ENCODE data around the gene TMEM204. TPM values are rescaled to one million over a fixed set of nuclear protein-coding genes. Genes with fewer than 3 reads are reported as not detected.

TMEM204 gene
- polyA plus RNA-seq, 2 of the 4 experiments (the other 2 are of a cell fraction): not detected

DNA sequence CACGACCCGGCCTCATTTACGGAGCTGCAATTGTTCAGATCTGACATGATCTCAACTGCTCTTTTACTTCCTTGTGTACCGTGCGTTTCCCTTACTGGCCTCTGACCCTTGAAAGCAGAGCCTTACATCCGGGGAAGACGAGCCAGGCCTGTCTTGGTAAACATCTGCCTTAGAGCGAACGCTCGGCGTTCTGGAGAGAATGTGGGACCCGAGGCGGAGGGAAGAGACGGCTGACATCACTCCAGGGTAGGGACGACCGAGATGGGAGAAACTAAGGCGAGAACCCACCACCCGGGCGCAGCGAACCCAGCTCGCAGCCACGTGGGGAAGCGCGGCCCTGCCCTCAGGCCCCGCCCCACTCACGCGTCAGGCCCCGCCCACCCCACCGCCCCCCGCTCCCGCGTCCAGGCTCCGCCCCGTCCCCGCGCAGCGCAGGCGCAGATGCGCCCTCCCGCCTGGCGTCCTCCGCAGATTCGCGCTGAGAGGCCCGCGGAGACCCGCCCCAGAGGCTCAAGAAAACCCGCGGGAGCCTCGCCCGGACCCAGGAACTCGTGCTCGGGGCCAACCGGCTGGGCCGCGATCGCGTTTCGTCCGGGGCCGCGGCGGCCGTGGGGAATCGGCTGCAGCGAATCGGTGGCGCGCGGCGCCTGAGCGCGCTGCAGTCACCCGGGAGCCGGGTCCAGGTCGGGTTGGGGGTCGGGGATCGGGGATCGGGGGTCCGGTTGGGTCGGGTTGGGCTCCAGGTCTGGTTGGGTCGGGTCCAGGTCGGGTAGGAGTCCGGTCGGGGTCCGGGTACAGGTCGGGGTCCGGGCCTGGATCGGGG lies 40.3 kb upstream of the TMEM204 start, which contains the start of gene TELO2 (continued):
- TF ChIP-seq HOXB5 (CRISPR knock-in tag; IDR thresholded peaks at IDR 0.05) (no peak), NPAS2 (CRISPR knock-in tag; IDR thresholded peaks at IDR 0.05; ENCODE audit: borderline replicate concordance) (no peak), GATA3 (IDR thresholded peaks at IDR 0.05; ENCODE audit: borderline replicate concordance) (no peak), BHLHE40 (IDR thresholded peaks at IDR 0.05; ENCODE audit: low read depth, low read length) (no peak), ZC3H11A (IDR thresholded peaks at IDR 0.05) (no peak)
- TF ChIP-seq, protein P1, sequence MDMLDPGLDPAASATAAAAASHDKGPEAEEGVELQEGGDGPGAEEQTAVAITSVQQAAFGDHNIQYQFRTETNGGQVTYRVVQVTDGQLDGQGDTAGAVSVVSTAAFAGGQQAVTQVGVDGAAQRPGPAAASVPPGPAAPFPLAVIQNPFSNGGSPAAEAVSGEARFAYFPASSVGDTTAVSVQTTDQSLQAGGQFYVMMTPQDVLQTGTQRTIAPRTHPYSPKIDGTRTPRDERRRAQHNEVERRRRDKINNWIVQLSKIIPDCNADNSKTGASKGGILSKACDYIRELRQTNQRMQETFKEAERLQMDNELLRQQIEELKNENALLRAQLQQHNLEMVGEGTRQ (IDR thresholded peaks at IDR 0.05): peak; percentile 49
- TF ChIP-seq, protein P2, sequence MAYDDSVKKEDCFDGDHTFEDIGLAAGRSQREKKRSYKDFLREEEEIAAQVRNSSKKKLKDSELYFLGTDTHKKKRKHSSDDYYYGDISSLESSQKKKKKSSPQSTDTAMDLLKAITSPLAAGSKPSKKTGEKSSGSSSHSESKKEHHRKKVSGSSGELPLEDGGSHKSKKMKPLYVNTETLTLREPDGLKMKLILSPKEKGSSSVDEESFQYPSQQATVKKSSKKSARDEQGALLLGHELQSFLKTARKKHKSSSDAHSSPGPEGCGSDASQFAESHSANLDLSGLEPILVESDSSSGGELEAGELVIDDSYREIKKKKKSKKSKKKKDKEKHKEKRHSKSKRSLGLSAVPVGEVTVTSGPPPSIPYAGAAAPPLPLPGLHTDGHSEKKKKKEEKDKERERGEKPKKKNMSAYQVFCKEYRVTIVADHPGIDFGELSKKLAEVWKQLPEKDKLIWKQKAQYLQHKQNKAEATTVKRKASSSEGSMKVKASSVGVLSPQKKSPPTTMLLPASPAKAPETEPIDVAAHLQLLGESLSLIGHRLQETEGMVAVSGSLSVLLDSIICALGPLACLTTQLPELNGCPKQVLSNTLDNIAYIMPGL (CRISPR knock-in tag; IDR thresholded peaks at IDR 0.05; ENCODE audit: borderline replicate concordance): no peak
- TF ChIP-seq, protein P3, sequence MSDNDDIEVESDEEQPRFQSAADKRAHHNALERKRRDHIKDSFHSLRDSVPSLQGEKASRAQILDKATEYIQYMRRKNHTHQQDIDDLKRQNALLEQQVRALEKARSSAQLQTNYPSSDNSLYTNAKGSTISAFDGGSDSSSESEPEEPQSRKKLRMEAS (IDR thresholded peaks at IDR 0.05): peak; percentile 99

DNA sequence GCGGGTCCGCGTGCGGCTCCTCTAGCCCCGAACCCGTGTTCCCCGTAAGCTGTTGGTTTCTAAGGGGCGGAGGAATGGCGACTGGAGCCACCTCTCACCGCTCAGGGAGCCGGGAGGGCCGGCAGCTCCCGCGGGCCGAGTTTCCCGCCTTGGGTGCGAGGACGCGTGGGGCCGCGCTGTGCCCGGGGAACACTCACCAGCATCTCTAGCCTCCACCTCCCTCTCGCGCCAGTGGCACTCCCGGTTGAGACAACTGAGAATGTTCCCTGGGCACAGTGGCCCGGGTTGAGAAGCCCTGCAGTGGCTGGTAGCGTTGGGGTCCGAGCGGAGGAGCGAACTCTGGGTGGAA lies 39.7 kb upstream of the TMEM204 start:
- ChIA-PET POLR2A (interaction anchor here (0.5 to 1.5 kb wide), 3 partner anchors 16 to 212 kb away, joined by 3 to 4 read pairs (median 3); partner anchors contain the start of gene MAPK8IP3), CTCF (interaction anchor here (1.1 to 1.4 kb wide), 3 partner anchors 10 to 65 kb away, joined by 3 read pairs; no protein-coding TSS in a partner anchor)
- FAIRE-seq (no peak), ATAC-seq (peak; percentile 33 to 56), DNase-seq (ENCODE audit: low read depth in 1 of 2, low spot score in 1 of 2) (peak in 1 of 2 experiments; percentile 24)
- Histone ChIP-seq H3K9me3 (no peaks in the 10 kb centered on the region), H3K4me3 (peak overlapping the region; percentile 84), H3K27ac (peak overlapping the region; percentile 92 to 99), H3K4me2 (peak overlapping the region; percentile 91), H3K4me1 (peaks cover 15% of the 10 kb centered on the region)
- TF ChIP-seq, protein P4, sequence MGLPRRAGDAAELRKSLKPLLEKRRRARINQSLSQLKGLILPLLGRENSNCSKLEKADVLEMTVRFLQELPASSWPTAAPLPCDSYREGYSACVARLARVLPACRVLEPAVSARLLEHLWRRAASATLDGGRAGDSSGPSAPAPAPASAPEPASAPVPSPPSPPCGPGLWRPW (IDR thresholded peaks at IDR 0.05): no peak
- TF ChIP-seq ZC3H11A (IDR thresholded peaks at IDR 0.05): no peak
- TF ChIP-seq, protein P5, sequence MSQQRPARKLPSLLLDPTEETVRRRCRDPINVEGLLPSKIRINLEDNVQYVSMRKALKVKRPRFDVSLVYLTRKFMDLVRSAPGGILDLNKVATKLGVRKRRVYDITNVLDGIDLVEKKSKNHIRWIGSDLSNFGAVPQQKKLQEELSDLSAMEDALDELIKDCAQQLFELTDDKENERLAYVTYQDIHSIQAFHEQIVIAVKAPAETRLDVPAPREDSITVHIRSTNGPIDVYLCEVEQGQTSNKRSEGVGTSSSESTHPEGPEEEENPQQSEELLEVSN (IDR thresholded peaks at IDR 0.05; ENCODE audit: borderline replicate concordance, low read depth): 0 out of 2 replicates have a peak, but pooled peaks have one; percentile 54
- no CpG with 5 or more reads among the region's 30 CpGs for WGBS (ENCODE audit: missing lambda C conversion rate)

DNA sequence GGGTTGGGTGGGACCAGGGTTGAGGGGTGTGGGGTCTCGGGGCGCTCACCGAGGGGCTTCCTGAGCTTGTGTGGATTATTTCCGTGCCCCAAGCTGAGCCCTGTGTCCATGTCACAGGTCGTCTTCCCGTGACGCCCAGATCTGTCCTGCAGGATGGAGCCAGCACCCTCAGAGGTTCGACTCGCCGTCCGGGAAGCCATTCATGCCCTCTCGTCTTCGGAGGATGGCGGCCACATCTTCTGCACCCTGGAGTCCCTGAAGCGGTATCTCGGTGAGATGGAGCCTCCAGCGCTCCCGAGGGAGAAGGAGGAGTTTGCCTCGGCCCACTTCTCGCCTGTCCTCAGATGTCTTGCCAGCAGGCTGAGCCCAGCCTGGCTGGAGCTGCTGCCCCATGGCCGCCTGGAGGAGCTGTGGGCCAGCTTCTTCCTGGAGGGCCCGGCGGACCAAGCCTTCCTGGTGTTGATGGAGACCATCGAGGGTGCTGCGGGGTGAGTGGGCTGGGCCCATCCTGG lies 39.3 kb upstream of the TMEM204 start:
- H3K4me1 ChIP-seq: peaks cover 15% of the 10 kb centered on the region
- peak overlapping the region; percentile 91 for H3K4me2 ChIP-seq
- H3K9me3 ChIP-seq: no peaks in the 10 kb centered on the region
- ATAC-seq (peak; percentile 66 to 86), DNase-seq (ENCODE audit: low read depth in 1 of 2, low spot score in 1 of 2) (peak; percentile 69 to 77), FAIRE-seq (no peak)
- CTCF ChIA-PET: interaction anchor here (1.1 to 1.4 kb wide), 3 partner anchors 10 to 66 kb away, joined by 3 read pairs; no protein-coding TSS in a partner anchor
- peak overlapping the region; percentile 92 to 99 for H3K27ac ChIP-seq
- POLR2A ChIA-PET: interaction anchor here (0.5 to 1.5 kb wide), 3 partner anchors 17 to 212 kb away, joined by 3 to 4 read pairs (median 3); partner anchors contain the start of gene MAPK8IP3
- H3K4me3 ChIP-seq: peak overlapping the region; percentile 84
- WGBS (ENCODE audit: missing lambda C conversion rate): 8% methylated on average over 18 of the region's 25 CpGs
- no peak for TF ChIP-seq FOSL2 (IDR thresholded peaks at IDR 0.05)
- no peak for TF ChIP-seq FOSL2 (CRISPR knock-in tag; IDR thresholded peaks at IDR 0.05)
- TF ChIP-seq HOXB5 (CRISPR knock-in tag; IDR thresholded peaks at IDR 0.05): no peak
- no peak for TF ChIP-seq CBX2 (IDR thresholded peaks at IDR 0.05; ENCODE audit: borderline replicate concordance, low read depth)
- TF ChIP-seq, protein P4 (IDR thresholded peaks at IDR 0.05): no peak
- TF ChIP-seq POLR2AphosphoS2 (conservative IDR thresholded peaks at IDR 0.05; ENCODE audit: low read length): no peak
- TF ChIP-seq SREBF2 (IDR thresholded peaks at IDR 0.05): no peak
- TF ChIP-seq BHLHE40 (IDR thresholded peaks at IDR 0.05; ENCODE audit: low read depth, low read length): no peak
- no peak for TF ChIP-seq TP53 (CRISPR knock-in tag; IDR thresholded peaks at IDR 0.05)
- no peak for TF ChIP-seq CEBPB (IDR thresholded peaks at IDR 0.05)
- TF ChIP-seq ZC3H11A (IDR thresholded peaks at IDR 0.05): no peak
- TF ChIP-seq, protein P6, sequence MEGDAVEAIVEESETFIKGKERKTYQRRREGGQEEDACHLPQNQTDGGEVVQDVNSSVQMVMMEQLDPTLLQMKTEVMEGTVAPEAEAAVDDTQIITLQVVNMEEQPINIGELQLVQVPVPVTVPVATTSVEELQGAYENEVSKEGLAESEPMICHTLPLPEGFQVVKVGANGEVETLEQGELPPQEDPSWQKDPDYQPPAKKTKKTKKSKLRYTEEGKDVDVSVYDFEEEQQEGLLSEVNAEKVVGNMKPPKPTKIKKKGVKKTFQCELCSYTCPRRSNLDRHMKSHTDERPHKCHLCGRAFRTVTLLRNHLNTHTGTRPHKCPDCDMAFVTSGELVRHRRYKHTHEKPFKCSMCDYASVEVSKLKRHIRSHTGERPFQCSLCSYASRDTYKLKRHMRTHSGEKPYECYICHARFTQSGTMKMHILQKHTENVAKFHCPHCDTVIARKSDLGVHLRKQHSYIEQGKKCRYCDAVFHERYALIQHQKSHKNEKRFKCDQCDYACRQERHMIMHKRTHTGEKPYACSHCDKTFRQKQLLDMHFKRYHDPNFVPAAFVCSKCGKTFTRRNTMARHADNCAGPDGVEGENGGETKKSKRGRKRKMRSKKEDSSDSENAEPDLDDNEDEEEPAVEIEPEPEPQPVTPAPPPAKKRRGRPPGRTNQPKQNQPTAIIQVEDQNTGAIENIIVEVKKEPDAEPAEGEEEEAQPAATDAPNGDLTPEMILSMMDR (IDR thresholded peaks at IDR 0.05): peak; percentile 36
- TF ChIP-seq SMC3 (IDR thresholded peaks at IDR 0.05): 0 out of 3 replicates have a peak, but pooled peaks have one; percentile 19
- no peak for TF ChIP-seq HDAC2 (IDR thresholded peaks at IDR 0.05)
- TF ChIP-seq GATA3 (IDR thresholded peaks at IDR 0.05; ENCODE audit: borderline replicate concordance): no peak
- TF ChIP-seq CHD4 (IDR thresholded peaks at IDR 0.05; ENCODE audit: borderline replicate concordance): no peak
- no peak for TF ChIP-seq HOXB13 (CRISPR knock-in tag; IDR thresholded peaks at IDR 0.05; ENCODE audit: low read depth)
- no peak for TF ChIP-seq FOSB (CRISPR knock-in tag; IDR thresholded peaks at IDR 0.05)
- TF ChIP-seq RAD21 (conservative IDR thresholded peaks at IDR 0.05 in 1 of 2, IDR thresholded peaks at IDR 0.05 in 1 of 2): peak; percentile 49 to 67
- no peak for TF ChIP-seq PHF8 (IDR thresholded peaks at IDR 0.05; ENCODE audit: borderline replicate concordance, low read depth)
- TF ChIP-seq NPAS2 (CRISPR knock-in tag; IDR thresholded peaks at IDR 0.05; ENCODE audit: borderline replicate concordance): no peak
- TF ChIP-seq RCOR1 (IDR thresholded peaks at IDR 0.05; ENCODE audit: low read depth, low read length): no peak
